AG10803 (cell line): ENCODE measurements around the gene RIBC2.
A peak's percentile ranks its signal among the peaks of the same experiment; 100 is the strongest.

Source experiments
- DNase-seq: peaks from one replicate; pipeline ENCODE4 v3.0.0; 2010; ENCODE audit warnings: low read depth
- H3K4me3 ChIP-seq: 2 replicates; pipeline ENCODE4 v1.5.1; 2011; ENCODE audit warnings: mild to moderate bottlenecking, low read length, control low read depth
- TF ChIP-seq, protein P1 (sequence below): conservative IDR thresholded peaks from 2 replicates; pipeline ENCODE4 v1.5.1; 2011; ENCODE audit warnings: mild to moderate bottlenecking, low read length, control low read depth, inconsistent platforms

The RIBC2 gene

DNA sequence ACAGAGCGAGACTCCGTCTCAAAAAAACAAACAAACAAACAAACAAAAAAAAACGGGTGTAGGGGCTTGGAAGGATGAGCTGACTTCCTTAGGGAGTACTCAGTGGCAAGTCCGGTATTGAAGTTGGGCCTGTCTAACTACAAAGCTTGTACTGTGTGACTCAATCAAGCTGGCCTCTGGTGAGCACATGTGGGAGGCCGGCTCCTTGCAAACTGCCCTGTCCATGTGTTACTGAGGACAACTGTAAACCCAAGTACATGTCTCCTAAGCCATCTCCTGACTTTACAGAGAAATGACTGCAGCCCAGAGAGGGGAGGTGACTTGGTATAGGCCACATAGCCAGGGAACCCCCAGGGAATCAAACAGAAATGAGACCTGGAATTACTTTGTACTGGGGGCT, 11.6 kb downstream of the RIBC2 start:
- TF ChIP-seq, protein P1, sequence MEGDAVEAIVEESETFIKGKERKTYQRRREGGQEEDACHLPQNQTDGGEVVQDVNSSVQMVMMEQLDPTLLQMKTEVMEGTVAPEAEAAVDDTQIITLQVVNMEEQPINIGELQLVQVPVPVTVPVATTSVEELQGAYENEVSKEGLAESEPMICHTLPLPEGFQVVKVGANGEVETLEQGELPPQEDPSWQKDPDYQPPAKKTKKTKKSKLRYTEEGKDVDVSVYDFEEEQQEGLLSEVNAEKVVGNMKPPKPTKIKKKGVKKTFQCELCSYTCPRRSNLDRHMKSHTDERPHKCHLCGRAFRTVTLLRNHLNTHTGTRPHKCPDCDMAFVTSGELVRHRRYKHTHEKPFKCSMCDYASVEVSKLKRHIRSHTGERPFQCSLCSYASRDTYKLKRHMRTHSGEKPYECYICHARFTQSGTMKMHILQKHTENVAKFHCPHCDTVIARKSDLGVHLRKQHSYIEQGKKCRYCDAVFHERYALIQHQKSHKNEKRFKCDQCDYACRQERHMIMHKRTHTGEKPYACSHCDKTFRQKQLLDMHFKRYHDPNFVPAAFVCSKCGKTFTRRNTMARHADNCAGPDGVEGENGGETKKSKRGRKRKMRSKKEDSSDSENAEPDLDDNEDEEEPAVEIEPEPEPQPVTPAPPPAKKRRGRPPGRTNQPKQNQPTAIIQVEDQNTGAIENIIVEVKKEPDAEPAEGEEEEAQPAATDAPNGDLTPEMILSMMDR = no peak
- peak; percentile 69 for DNase-seq
- H3K4me3 ChIP-seq = no peak overlapping the region

DNA sequence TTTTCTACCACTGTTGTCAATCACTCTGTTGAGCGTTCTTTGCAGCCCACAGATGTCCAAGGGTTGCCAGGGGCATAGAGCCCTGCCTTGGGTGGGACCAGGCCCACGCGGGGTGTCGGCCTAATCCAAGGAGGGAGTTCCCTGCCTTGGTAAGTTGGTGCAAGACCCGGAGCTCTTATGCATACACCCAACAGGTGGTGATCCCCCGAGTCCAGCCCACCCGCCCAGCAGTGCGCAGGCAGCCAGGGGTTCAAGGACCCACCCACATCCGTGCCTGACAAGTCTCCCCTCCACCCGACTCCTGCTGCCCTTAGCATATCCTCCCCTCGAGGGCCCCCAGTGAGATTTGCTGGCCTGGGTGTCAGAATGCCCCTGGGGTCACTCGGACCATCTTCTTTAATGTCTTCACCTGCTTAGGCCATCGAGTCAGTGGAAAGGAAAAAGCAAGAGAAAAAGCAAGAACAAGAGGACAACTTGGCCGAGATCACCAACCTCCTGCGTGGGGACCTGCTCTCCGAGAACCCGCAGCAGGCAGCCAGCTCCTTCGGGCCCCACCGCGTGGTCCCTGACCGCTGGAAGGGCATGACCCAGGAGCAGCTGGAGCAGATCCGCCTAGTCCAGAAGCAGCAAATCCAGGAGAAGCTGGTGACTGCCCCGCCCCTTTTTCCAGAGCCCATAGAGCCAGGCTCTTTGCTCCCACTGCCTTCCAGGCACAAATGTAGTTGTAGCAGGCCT, 12.2 kb downstream of the RIBC2 start:
- no peak overlapping the region for H3K4me3 ChIP-seq
- TF ChIP-seq, protein P1 = no peak
- DNase-seq = no peak

DNA sequence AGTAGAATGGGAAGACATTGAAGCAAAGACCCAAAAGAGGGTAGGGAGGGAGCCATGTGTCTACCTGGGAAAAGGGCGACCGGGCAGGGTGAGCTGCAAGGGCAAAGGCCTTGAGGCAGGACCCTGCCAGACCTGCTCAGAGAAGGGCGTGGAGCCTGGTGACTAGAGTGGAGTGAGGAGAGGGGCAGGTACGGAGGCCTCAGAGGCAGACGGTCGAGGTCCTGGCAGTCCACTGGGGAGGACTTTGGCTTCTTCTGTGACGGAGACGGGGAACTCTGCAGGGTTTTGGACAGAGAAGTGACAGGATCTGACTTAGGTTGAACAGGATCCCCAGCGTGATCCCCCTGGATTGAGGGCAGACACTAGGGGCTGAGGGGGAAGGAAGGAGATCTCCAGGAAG, 12.9 kb downstream of the RIBC2 start:
- no peak overlapping the region for H3K4me3 ChIP-seq
- DNase-seq = no peak
- TF ChIP-seq, protein P1 = no peak

DNA sequence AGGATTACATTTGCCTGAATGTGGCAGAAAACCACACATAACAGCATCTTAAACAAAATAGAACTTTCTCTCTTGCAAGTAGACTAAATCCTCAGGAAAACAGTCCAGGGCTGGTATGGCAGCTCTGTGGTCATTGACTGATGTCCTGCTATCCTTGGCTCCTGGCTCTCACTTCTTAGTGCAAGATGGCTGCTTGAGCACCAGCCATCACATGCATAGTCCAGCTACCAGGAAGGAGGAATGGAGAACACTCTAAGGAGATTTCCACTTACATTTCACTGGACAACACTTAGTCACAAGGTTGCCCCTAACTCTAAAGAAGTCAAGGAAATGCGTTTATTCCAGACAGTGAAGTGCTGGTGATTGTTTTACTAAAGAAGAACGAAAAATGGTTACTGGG, 13.6 kb downstream of the RIBC2 start:
- TF ChIP-seq, protein P1 = no peak
- H3K4me3 ChIP-seq = no peak overlapping the region
- no peak for DNase-seq

DNA sequence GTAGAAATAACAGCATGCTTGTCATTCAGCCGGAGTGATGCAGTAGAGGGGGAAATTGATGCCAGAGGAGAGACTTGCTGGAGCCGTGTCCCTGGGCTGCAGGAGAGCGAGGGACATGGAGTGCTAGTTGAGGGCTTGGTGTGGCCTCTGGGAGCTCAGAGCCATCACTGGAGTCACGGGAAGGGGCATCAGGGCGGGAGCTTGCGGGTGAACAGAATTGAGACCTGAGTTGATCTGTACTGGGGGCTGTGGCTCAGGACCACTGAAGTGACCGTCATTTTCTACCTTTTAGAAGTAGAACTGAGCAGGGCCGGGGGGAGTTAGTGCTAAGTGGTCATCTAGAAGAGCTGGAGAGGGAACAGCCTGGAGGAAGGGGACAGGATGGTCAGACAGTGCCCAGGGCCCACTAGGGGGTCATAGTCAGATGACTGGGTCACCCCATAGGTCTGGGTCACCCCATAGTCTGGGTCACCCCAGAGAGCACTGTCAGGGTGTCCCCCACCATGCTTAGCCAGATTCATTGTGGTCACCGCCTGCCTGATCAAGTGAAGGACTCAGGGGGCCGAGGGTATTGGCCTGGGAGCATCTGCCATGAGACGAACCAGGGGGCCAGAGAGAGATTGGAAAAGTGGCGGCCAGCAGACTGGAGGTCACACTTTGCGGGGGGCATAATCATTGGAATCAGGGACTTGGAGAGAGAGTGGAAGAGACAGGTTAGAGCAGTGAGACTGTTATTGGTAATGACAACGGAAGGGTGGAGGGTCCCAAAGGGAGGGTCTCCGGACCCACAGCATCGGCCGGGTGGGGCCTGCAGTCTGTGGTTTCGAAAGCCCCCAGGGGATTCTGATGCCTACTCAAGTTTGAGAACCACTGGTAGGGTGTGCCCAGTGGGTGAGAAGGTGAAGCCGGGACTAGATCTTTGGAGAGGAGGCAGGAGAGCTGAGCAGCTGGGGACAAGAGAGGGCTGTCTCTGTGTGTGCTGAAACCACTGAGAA, 15.2 kb downstream of the RIBC2 start:
- DNase-seq = no peak
- TF ChIP-seq, protein P1 = no peak
- H3K4me3 ChIP-seq = no peak overlapping the region

DNA sequence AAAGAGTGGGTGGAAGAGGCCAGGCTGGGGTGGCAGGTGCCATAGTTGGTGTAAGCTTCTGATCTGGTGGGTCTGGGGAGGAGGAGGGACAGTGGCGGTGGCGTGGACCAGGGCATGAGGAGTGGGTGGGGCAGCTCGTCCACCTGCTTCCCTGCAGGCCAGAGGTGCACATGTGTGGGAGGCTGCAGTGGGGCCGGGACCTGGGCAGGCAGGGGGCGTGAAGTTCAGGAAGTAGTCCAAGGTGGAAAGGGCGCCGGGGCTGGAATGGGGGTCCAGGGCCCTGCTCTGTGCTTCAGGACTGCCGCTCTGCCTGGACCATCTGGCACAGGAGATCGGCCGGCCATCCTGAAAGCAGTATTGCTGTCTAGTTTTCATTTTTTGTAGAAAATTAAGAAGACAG, 15.9 kb downstream of the RIBC2 start:
- TF ChIP-seq, protein P1 = no peak

More for the DNA sequence above, 15.9 kb downstream of the RIBC2 start:
- no peak for DNase-seq
- no peak overlapping the region for H3K4me3 ChIP-seq
